HG03097 (cell line): ENCODE measurements around the gene PPP1R26.
"Not testable (repeated sequence)": the region's sequence is repeated elsewhere in the genome, so short reads cannot be mapped to it uniquely, and the experiment has no call there.

Experiments
- ATAC-seq: cut with Tn5 transposase; IDR thresholded peaks from one replicate; pipeline ENCODE4 v1.9.1; 2021; ENCODE audit not compliant: unreplicated experiment, low FRiP score

The PPP1R26 gene

GRCh38 chr9:135521608-135522095, 42.1 kb downstream of the PPP1R26 start:
- ATAC-seq, result no peak

GRCh38 chr9:135522137-135522877, 42.7 kb downstream of the PPP1R26 start:
- no peak for ATAC-seq

GRCh38 chr9:135522931-135523330, 43.3 kb downstream of the PPP1R26 start:
- ATAC-seq, result no peak

- ATAC-seq, result no peak
These were observed 44.0 kb downstream of the PPP1R26 start for GRCh38 chr9:135523521-135524129.

- no peak for ATAC-seq
These were observed 44.7 kb downstream of the PPP1R26 start for GRCh38 chr9:135524130-135524861.

GRCh38 chr9:135525241-135526088, 45.9 kb downstream of the PPP1R26 start:
- ATAC-seq, result no peak

DNA sequence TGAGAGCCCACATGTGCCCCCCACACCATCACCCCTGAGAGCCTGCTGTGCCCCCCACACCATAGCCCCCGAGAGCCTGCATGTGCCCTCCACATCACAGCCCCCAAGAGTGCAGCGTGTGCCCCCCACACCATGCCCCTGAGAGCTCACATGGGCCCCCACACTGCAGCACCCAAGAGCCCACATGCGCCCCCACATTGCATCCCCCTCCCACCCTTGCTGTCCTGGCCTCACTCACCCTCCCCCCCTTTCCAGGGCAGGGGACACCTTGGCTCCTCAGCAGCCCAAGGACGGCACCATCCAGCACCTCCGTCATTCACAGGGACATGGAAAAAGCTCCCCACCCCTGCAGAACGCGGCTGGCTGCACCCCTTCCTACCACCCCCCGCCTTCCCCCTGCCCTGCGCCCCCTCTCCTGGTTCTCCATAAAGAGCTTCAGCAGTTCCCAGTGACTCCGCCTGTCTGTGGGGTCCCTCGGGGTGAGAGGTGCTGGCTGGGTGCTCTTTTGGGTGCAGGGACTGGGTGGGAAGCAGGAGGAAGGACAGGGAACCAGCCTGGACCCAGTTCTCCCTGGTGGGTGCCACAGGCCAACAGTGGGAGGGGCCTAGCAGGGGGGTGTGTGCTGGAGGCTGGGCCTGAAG, 46.6 kb downstream of the PPP1R26 start:
- no peak for ATAC-seq

DNA sequence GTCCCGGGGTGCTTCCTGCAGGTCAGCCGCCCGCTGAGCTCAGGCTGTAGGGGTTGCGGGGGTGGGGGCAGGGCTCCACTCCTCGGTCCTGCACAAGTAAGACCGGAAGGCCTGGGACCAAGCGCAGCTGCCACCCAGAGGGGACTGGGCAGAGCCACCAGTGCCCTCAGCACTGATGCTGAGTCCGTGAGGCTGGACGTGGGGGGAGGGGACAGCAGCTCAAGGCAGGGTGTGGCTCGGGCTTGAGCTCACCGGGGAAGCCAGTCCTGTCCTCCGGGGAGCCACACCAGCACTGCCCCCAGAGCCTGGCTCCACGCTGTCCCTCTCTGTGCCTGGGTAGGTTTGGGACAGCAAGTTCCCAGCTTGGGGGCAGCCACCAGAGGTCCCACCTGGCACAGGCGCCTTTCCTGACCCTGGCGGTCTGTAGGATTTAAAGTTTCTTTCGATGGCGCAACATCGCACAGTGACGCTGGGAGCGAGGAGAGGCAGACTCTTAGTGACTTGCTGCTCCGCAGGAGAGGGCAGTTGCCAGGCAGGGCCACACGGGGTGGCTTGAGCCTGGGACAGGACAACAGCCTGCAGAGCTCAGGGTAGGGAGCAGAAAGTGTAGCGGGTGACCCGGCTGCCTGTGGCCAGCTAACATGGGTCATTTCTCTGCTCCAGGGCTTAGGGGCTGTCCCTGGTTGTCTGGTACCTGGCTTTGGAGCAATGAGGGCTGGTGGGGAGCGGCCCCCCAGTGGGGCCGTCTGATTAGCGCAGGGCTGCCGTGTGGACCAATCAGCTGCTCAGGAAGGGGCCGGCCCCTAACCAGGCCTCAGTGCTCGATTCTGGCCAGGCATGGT, 47.4 kb downstream of the PPP1R26 start:
- no peak for ATAC-seq

GRCh38 chr9:135528842-135529435, 49.4 kb downstream of the PPP1R26 start:
- not testable (repeated sequence) for ATAC-seq

DNA sequence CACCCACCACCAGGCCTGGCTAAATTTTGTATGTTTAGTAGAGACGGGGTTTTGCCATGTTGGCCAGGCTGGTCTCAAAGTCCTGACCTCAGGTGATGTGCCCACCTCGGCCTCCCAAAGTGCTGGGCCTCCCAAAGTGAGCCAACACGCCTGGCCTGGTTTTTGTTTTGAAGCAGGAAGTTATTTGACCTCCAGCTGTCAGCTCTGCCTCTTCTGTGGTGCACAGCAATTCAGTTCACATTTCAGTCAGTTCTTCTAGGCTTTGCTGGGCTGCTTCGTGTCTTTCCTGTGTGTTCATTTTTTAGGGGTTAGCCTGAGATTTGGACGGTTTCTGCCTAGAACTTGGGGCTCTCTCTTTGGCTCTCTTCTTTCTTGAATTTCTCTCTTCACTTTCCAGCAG, 50.6 kb downstream of the PPP1R26 start:
- no peak for ATAC-seq

DNA sequence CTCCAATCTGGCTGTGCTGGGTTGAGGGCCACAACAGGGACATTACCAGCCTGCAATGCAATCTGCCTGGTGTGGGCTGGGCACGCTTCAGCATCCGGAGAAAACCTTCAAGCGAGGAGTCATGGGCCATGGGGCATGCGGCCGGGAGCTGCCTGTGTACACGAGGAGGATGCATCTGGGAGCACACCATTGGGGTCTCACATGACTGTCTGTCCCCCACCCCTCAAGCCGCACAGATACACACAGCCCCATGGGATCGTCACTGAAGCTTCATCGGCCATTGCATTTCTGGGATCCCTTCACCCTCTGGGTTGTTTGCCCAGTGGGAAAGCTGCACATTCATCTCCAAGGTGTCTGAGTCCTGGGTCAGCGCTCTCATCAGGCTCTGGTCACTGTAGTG, 51.5 kb downstream of the PPP1R26 start:
- no peak for ATAC-seq

DNA sequence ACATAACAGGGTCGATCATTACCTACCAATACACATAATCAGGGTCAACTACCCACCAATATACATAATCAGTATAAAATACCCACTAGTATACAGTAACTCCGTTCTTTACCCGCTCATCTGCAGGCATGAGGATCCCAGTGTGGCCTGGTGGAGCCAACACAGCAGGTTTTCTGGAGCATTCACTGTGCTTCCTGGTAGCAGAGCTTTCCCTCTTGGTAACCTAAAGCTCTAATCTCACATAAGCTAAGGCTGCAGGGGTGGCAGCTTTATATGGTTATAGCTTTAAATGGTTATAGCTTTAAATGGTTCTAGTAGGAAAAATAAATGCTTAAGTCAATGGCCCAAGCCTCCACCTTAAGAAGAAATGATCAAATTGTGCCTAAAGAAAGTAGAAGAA, 53.5 kb downstream of the PPP1R26 start:
- ATAC-seq, result no peak

DNA sequence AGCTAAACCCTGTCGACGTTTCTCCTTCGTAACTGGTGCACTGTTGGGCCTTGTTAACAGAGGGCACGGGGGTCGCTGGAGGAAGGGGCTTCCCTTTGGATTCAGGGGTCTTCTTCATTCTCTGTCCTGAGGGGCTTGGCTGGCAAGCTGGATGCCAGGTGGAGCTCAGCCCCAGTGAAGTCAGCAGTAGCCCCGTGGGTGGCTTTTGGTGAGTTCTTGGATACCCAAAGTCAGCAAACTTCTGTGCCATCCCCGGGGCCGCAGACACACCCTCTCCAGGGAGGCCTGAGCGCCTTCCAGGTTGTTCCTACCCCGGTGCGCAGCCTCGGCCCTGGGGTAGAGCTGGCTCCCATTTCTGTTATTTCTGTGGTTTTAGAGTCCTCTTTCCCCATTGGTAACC, 54.1 kb downstream of the PPP1R26 start:
- no peak for ATAC-seq

DNA sequence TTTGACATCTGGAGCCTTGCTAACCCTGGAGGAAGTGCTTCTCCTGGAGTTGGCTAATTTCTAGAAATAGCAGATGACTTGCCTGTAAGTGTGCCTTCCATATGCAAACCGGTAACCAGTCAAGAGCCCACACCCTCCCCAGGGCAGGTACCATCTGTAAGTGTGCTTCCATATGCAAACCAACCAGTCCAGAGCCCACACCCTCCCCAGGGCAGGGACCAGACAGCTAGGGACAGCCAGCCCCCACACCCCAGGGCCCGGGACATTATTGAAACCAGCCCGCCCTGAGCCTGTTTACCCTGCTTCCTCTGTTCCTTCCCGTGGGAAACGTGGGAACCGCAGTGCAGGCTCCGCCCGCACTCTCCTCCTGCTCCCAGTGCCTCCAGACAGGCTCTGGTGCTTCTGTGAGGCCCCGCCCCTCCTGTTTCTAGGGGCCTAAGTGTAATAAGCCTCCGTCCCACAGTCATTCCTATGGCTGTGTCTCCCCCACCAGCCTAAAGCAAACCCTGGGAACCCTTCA, 54.7 kb downstream of the PPP1R26 start:
- not testable (repeated sequence) for ATAC-seq

- ATAC-seq, result not testable (repeated sequence)
These were observed 55.2 kb downstream of the PPP1R26 start for GRCh38 chr9:135534826-135535225.

DNA sequence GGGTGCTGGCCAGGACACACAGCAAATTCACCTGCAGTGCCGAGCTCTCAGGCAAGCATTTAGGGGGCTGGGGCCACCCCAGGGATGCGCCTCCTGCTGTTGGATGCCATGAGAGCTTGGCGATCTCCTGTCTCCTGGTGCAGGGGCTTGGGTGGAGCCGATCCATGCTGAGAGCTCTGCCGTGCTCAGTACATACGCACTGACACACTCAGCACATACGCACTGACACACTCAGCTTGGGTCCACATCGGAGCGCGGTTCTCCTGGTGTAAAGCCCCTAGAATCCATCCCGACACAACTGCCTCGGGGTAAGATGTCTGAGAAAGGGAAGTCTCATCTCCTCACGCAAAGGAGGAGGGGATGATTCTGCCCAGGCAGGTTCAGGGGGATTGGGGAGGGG, 56.0 kb downstream of the PPP1R26 start:
- ATAC-seq, result not testable (repeated sequence)

DNA sequence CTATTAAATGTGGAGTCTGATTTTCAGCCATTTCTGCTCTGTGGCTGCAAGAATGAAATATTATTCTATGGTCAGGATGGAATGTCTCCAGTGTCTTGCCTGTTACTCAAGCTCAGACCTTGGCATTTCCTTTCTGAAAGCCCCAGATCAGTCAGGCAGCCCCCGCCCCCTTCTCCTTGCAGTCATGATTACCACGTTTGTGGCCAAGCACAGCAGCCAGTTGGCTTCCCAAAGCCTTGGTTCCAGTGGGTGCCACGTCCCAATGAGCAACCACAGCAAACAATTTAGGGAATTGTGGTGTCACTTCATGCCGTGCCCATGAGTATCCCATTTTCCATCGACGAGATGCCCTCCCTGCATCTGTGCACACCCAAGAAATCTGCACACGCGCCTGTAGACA, 56.6 kb downstream of the PPP1R26 start:
- no peak for ATAC-seq
